Stimulated activated CD4-positive, alpha-beta T cell treated with anti-CD3 and anti-CD28 coated beads, Interleukin-12 subunit alpha, Interleukin-12 subunit beta, amount 100 ng/mL, for 4 hours (primary cell): ENCODE measurements around the gene APOC1.

ENCODE experiments used
- DNase-seq: peaks from one replicate; pipeline ENCODE4 v3.0.0-alpha.2; 2020

The APOC1 gene

DNA sequence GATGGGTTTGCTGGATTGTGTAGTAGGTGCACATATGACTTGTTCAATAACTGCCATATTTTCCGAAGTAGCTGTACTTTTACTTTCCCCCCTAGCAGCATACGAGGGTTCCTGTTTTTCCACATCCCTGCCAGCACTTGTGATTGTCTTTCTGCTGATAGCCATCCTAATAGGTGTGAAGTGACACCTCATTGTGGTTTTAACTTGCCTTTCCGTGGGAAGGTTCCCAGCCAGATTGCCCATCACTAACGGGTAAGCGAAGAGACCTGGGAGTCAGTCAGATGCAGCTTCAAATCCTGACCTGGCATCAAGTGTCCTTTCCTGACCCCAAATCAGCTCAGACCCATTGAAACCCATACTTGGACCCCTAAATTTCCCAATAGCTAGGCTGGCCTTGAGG lies 45.3 kb downstream of the APOC1 start:
- DNase-seq, result no peak

GRCh38 chr19:44960906-44961728 lies 46.7 kb downstream of the APOC1 start:
- no peak for DNase-seq

GRCh38 chr19:44961821-44962220 lies 47.4 kb downstream of the APOC1 start:
- DNase-seq, result no peak

DNA sequence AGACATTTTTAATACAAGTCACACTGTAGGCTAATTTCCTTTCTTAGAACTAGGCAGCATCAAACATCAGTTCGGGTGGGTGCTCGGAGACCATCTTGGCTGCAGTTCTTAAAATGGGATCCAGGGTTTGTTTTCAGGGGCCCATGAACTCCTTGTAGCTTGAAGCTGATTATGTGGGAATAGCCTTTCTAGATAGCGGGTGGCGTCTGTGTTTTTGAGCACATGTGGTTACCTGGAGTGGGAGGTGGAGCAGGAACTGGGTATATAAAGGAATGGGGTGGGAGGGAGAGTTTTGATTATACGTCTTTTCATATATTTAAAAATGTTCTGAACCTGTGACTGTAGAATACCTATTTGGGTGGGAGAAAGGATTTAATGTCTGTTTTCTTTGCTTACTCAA lies 53.7 kb downstream of the APOC1 start:
- DNase-seq, result no peak

DNA sequence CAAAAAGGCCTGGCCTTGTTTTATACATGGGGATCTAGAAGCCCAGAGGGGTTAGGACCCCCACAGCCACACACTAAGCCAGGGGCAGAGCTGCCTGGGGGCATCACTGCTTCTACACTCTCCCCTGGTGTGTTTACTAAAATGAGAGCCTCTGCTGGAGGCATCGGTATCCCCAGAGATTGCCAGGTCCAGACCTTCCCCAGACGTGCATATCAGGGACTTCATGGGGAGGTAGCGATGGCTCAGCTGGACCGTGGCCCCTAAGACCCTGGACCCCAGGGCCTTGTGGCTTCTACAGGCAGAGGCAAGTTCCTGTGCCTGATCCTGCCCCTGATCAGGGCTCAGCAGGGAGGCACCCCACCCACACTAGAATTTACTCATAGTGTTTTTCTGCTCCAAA lies 54.3 kb downstream of the APOC1 start:
- DNase-seq, result no peak
